H1 (cell line): ENCODE measurements around the gene HSPA1A. TPM values are rescaled to one million over a fixed set of nuclear protein-coding genes. Genes with fewer than 3 reads are reported as not detected.

Experiments used
- CTCF ChIA-PET: fragments of 300-600 bp; sonication (Branson Sonifier 250); formaldehyde crosslinking; loops from one replicate; lab custom pipeline; 2021; ENCODE audit not compliant: partially characterized antibody; lab: Charles Lee
- POLR2A ChIA-PET: fragments of 300-600 bp; sonication (Branson Sonifier 250); formaldehyde crosslinking; loops from one replicate; lab custom pipeline; 2021; ENCODE audit warnings: inconsistent platforms; ENCODE audit not compliant: partially characterized antibody; lab: Charles Lee
- DNase-seq, 2 experiments: peaks; one replicate each; pipeline versions ENCODE4 v3.0.0 to v3.0.0-alpha.2; 2010 to 2022; ENCODE audit warnings: low spot score in 2 of 2, low read depth in 1 of 2, mixed read lengths in 1 of 2
- FAIRE-seq: peaks from 2 replicates; lab custom pipeline; 2011; peaks lifted over from hg19 to GRCh38; lab: Jason Lieb, UNC
- H2AFZ ChIP-seq: 2 replicates; pipeline ENCODE4 v1.8.1; 2012; ENCODE audit warnings: low read length, inconsistent platforms
- H2AK5ac ChIP-seq: 2 replicates; pipeline ENCODE4 v1.6.1; 2013; ENCODE audit warnings: low read depth, low read length
- H2BK120ac ChIP-seq: replicated peaks from 2 replicates; pipeline ENCODE3; 2013; ENCODE audit warnings: low read depth, low read length, inconsistent platforms
- H2BK12ac ChIP-seq: 2 replicates; pipeline ENCODE4 v1.6.1; 2013; ENCODE audit warnings: low read depth, low read length
- H2BK15ac ChIP-seq: 2 replicates; pipeline ENCODE4 v1.6.1; 2013; ENCODE audit warnings: low read length
- H2BK20ac ChIP-seq: 2 replicates; pipeline ENCODE4 v1.6.1; 2013; ENCODE audit warnings: low read length
- H2BK5ac ChIP-seq: 2 replicates; pipeline ENCODE4 v1.6.1; 2013; ENCODE audit warnings: low read depth, low read length
- H3K14ac ChIP-seq: 2 replicates; pipeline ENCODE4 v1.6.1; 2013; ENCODE audit warnings: inconsistent platforms; ENCODE audit not compliant: insufficient read length
- H3K18ac ChIP-seq: 2 replicates; pipeline ENCODE4 v1.6.1; 2013; ENCODE audit warnings: low read length; ENCODE audit errors: extremely low read depth
- H3K23ac ChIP-seq: 2 replicates; pipeline ENCODE4 v1.6.1; 2013; ENCODE audit warnings: inconsistent platforms; ENCODE audit not compliant: insufficient read length
- H3K23me2 ChIP-seq: 2 replicates; pipeline ENCODE4 v1.6.1; 2013; ENCODE audit warnings: low read depth, low read length
- H3K27ac ChIP-seq: 2 replicates; pipeline ENCODE4 v1.6.1; 2011; ENCODE audit warnings: low read depth, low read length, inconsistent platforms
- H3K27me3 ChIP-seq, 4 experiments: replicated peaks in 1 of 4; 1 replicate in 1 of 4; 2 replicates in 3 of 4; pipeline versions ENCODE4 v1.6.1 to v1.8.1; 2011 to 2013; ENCODE audit warnings: low read length in 3 of 4, mild to moderate bottlenecking in 3 of 4, inconsistent platforms in 2 of 4, mixed read lengths in 2 of 4, moderate library complexity in 1 of 4; ENCODE audit not compliant: control insufficient read depth in 3 of 4, insufficient read depth in 3 of 4; ENCODE audit errors: extremely low read depth in 1 of 4
- H3K36me3 ChIP-seq, 4 experiments: 2 replicates each; pipeline versions ENCODE4 v1.6.1 to v1.8.1; 2011 to 2013; ENCODE audit warnings: mild to moderate bottlenecking in 4 of 4, low read length in 3 of 4, moderate library complexity in 2 of 4, control low read depth in 1 of 4, inconsistent platforms in 1 of 4; ENCODE audit not compliant: insufficient read depth in 4 of 4, control insufficient read depth in 2 of 4
- H3K4ac ChIP-seq: replicated peaks from 2 replicates; pipeline ENCODE3; 2013; ENCODE audit warnings: low read length, low read depth, mixed read lengths, inconsistent platforms; ENCODE audit not compliant: insufficient read length
- H3K4me1 ChIP-seq, 4 experiments: replicated peaks in 1 of 4; 1 replicate in 1 of 4; 2 replicates in 3 of 4; pipeline versions ENCODE4 v1.6.1 to v1.8.1; 2011 to 2013; ENCODE audit warnings: low read length in 3 of 4, inconsistent platforms in 2 of 4, mixed read lengths in 1 of 4; ENCODE audit not compliant: insufficient read depth in 4 of 4, control insufficient read depth in 3 of 4
- H3K4me2 ChIP-seq, 2 experiments: 2 replicates each; pipeline versions ENCODE4 v1.6.1 to v1.8.1; 2011 to 2013; ENCODE audit warnings: low read depth in 2 of 2, low read length in 2 of 2, control low read depth in 1 of 2, inconsistent platforms in 1 of 2, mild to moderate bottlenecking in 1 of 2; ENCODE audit not compliant: insufficient read depth in 1 of 2
- H3K4me3 ChIP-seq, 4 experiments: fragments of 200-600, 300-600 bp in 1 of 4; sonication (generic), shearing (Covaris generic), sonication (Bioruptor Twin) in 1 of 4; 2 replicates each; pipeline versions ENCODE4 v1.5.1 to v1.8.1; 2011 to 2016; ENCODE audit warnings: low read length in 4 of 4, low read depth in 3 of 4, control low read depth in 2 of 4, inconsistent platforms in 2 of 4, mild to moderate bottlenecking in 2 of 4, mixed read lengths in 1 of 4, moderate library complexity in 1 of 4; ENCODE audit not compliant: insufficient read depth in 2 of 4; ENCODE audit errors: extremely low read depth in 1 of 4
- H3K56ac ChIP-seq: replicated peaks from 2 replicates; pipeline ENCODE3; 2013; ENCODE audit warnings: low read depth, mild to moderate bottlenecking, mixed read lengths, low read length, inconsistent platforms; ENCODE audit not compliant: insufficient read length
- H3K79me1 ChIP-seq: 2 replicates; pipeline ENCODE4 v1.6.1; 2013; ENCODE audit warnings: low read depth, low read length, control low read depth
- H3K79me2 ChIP-seq, 2 experiments: 2 replicates each; pipeline versions ENCODE4 v1.6.1 to v1.8.1; 2012 to 2013; ENCODE audit warnings: low read length in 2 of 2, mild to moderate bottlenecking in 2 of 2, inconsistent platforms in 1 of 2; ENCODE audit not compliant: insufficient read depth in 2 of 2, control insufficient read depth in 1 of 2
- H3K9ac ChIP-seq, 4 experiments: replicated peaks in 1 of 4; 1 replicate in 1 of 4; 2 replicates in 3 of 4; pipeline versions ENCODE4 v1.6.1 to v1.8.1; 2011 to 2013; ENCODE audit warnings: low read depth in 3 of 4, low read length in 3 of 4, control low read depth in 2 of 4, mild to moderate bottlenecking in 2 of 4, moderate library complexity in 2 of 4, inconsistent platforms in 1 of 4; ENCODE audit errors: extremely low read depth in 1 of 4
- H3K9me3 ChIP-seq, 2 experiments: 2 replicates each; pipeline versions ENCODE4 v1.6.1 to v1.8.1; 2012 to 2013; ENCODE audit warnings: mild to moderate bottlenecking in 2 of 2, moderate library complexity in 2 of 2, control low read depth in 1 of 2, inconsistent platforms in 1 of 2, low read depth in 1 of 2, low read length in 1 of 2, mixed read lengths in 1 of 2; ENCODE audit not compliant: insufficient read depth in 2 of 2
- H4K20me1 ChIP-seq, 2 experiments: replicated peaks in 1 of 2; 2 replicates each; pipeline versions ENCODE3 to v1.8.1; 2011 to 2013; ENCODE audit warnings: inconsistent platforms in 2 of 2, low read length in 2 of 2, mild to moderate bottlenecking in 1 of 2; ENCODE audit not compliant: insufficient read depth in 2 of 2, control insufficient read depth in 1 of 2
- H4K5ac ChIP-seq: 2 replicates; pipeline ENCODE4 v1.6.1; 2013; ENCODE audit warnings: low read length, low read depth, mixed read lengths, inconsistent platforms; ENCODE audit not compliant: insufficient read length
- H4K8ac ChIP-seq: 2 replicates; pipeline ENCODE4 v1.8.0; 2013; ENCODE audit warnings: mild to moderate bottlenecking, moderate library complexity, low read length, inconsistent platforms; ENCODE audit not compliant: insufficient read depth; ENCODE audit errors: extremely low read depth
- H4K91ac ChIP-seq: replicated peaks from 2 replicates; pipeline ENCODE3; 2013; ENCODE audit warnings: low read length, mixed read lengths, inconsistent platforms; ENCODE audit not compliant: insufficient read length
- CHD1 ChIP-seq: IDR thresholded peaks from 2 replicates; pipeline ENCODE4 v1.6.1; 2012; ENCODE audit warnings: low read depth, low read length, improper control_type of control experiment
- POLR2AphosphoS5 ChIP-seq: IDR thresholded peaks from 2 replicates; pipeline ENCODE4 v1.6.1; 2011; ENCODE audit warnings: low read depth, low read length
- WGBS, 2 experiments: shearing (Covaris generic) in 1 of 2; methylation state at CpG; one replicate each; pipeline versions ENCODE4 v1.1.6 to v1.1.7; 2013 to 2015; ENCODE audit warnings: low lambda C conversion rate in 2 of 2, mixed read lengths in 2 of 2, inconsistent platforms in 1 of 2, low coverage in 1 of 2, missing lambda C conversion rate in 1 of 2; ENCODE audit not compliant: insufficient replicate concordance in 2 of 2, insufficient coverage in 1 of 2, insufficient read length in 1 of 2; ENCODE audit errors: extremely low coverage in 1 of 2, missing lambda C conversion rate in 1 of 2; 5-methylcytosine and 5-hydroxymethylcytosine counted together
- polyA plus RNA-seq, 7 experiments: library from polyadenylated mRNA; depleted of rRNA in 3 of 7; stranded (reverse) in 5 of 7; unstranded in 2 of 7; fragments of >200 nt in 5 of 7; fragments of 200-250 nt in 2 of 7; gene quantifications; 1 replicate in 5 of 7; 2 replicates in 1 of 7; 4 replicates in 1 of 7; pipeline versions ENCODE4 v1.2.1 to v1.2.3, GENCODE V29; 2011 to 2013; ENCODE audit warnings: missing spikeins in 2 of 7, mixed read lengths in 2 of 7
- total RNA-seq: library from RNA; stranded (reverse); fragmentation: NEBNext Ultra II Directional; extraction: Animal tissue kit (Norgen Biotek cat#: 25700); gene quantifications from 2 replicates; pipeline ENCODE4 v1.2.1, GENCODE V29; 2021

The HSPA1A gene
- total and polyA plus RNA-seq, 2 of the 8 experiments (the other 6 are each of a cell fraction or from before 2014, with no cell fraction given): 40.7 to 54.0 TPM

DNA sequence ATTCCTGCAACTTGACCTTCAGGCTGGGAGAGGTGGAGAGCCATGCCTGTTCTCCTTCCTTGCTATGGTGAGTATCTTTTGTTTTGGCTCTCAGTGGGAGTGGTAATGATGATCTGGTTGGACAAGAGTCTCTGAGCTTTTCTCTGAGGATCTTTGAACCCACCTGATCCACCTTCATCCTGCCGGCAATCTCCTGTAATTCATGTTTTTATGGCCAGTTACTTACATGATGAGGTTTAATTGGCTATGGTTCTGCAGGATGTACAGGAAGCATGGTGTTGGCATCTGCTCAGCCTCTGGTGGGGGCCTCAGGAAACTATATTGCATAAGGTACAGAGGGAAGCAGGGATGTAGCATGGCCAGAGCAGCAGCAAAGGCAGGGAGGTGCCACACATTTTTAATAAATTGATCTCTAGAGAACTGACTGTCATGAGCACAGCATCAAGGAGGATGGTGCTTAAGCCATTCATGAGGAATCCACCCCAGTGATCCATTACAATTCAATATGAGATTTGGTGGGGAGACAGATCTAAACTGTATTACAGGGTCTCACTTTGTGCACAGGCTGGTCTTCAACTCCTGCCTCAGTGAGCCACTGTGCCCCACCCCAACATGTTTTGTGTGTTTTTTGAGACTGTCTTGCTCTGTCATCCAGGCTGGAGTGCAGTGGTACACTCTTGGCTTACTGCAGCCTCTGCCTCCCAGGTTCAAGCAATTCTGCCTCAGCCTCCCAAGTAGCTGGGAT, 22.2 kb downstream of the HSPA1A start:
- Histone ChIP-seq H2BK5ac (peak overlapping the region; percentile 26), H3K27me3 (no peaks in the 10 kb centered on the region), H3K56ac (no peak overlapping the region), H4K20me1 (peaks cover 18 to 23% of the 10 kb centered on the region in 2 experiments), H4K8ac (no peak overlapping the region), H3K14ac (no peak overlapping the region), H2BK20ac (no peak overlapping the region), H3K4me3 (peak overlapping the region; percentile 70 to 99 (median 92)), H2AK5ac (no peak overlapping the region), H2BK15ac (no peak overlapping the region), H3K4me1 (peaks cover 2 to 9% (median 6%) of the 10 kb centered on the region in 4 experiments; a peak in 4 of 7 replicates), H3K79me2 (peaks cover 17 to 37% of the 10 kb centered on the region in 2 experiments), H2BK120ac (no peak overlapping the region), H2AFZ (no peak overlapping the region), H3K36me3 (peaks cover 34 to 68% (median 48%) of the 10 kb centered on the region in 4 experiments), H3K23ac (no peak overlapping the region)
- FAIRE-seq: no peak
- 87% methylated on average over 1 of the region's 1 CpG; no CpG with 5 or more reads in 1 of the 2 experiments for WGBS, 2 experiments
- DNase-seq: no peak
- CTCF ChIA-PET: interaction anchor here (0.9 to 4.5 kb wide), 7 partner anchors 11 to 86 kb away, joined by 3 to 15 read pairs (median 5); partner anchors contain the start of genes HSPA1B and NEU1
- TF ChIP-seq CHD1: no peak
- 0 out of 2 replicates have a peak, but pooled peaks have one; percentile 30 for TF ChIP-seq POLR2AphosphoS5
- TF ChIP-seq, all 59 proteins: peak for 1
- Histone ChIP-seq H3K9ac (peak overlapping the region in 2 of 4 experiments; percentile 20 to 45; a peak in 4 of 7 replicates), H4K91ac (no peak overlapping the region), H4K5ac (no peak overlapping the region), H3K27ac (0 out of 2 replicates have a peak overlapping the region, but pooled peaks have one; percentile 8), H3K23me2 (peaks cover 15% of the 10 kb centered on the region), H3K18ac (no peak overlapping the region), H3K4me2 (peak overlapping the region; percentile 84 to 99), H2BK12ac (no peak overlapping the region), H3K9me3 (no peaks in the 10 kb centered on the region), H3K4ac (no peak overlapping the region), H3K79me1 (peaks cover 3% of the 10 kb centered on the region; the same call in 1 of the 2 replicates)
- POLR2A ChIA-PET: interaction anchor here (0.8 to 11.4 kb wide), 27 partner anchors 10 to 240 kb away, joined by 3 to 189 read pairs (median 6); partner anchors contain the start of genes HSPA1A, HSPA1B, HSPA1L and LY6G6D
